Activated T-cell treated with anti-CD3 and anti-CD28 coated beads for 1 hour (primary cell): ENCODE data around the gene STKLD1.
"Not testable (repeated sequence)": the region's sequence is repeated elsewhere in the genome, so short reads cannot be mapped to it uniquely, and the experiment has no call there.

Source experiments
- DNase-seq: peaks from one replicate; pipeline ENCODE4 v3.0.0-alpha.2; 2020; ENCODE audit warnings: low read depth

STKLD1 gene

DNA sequence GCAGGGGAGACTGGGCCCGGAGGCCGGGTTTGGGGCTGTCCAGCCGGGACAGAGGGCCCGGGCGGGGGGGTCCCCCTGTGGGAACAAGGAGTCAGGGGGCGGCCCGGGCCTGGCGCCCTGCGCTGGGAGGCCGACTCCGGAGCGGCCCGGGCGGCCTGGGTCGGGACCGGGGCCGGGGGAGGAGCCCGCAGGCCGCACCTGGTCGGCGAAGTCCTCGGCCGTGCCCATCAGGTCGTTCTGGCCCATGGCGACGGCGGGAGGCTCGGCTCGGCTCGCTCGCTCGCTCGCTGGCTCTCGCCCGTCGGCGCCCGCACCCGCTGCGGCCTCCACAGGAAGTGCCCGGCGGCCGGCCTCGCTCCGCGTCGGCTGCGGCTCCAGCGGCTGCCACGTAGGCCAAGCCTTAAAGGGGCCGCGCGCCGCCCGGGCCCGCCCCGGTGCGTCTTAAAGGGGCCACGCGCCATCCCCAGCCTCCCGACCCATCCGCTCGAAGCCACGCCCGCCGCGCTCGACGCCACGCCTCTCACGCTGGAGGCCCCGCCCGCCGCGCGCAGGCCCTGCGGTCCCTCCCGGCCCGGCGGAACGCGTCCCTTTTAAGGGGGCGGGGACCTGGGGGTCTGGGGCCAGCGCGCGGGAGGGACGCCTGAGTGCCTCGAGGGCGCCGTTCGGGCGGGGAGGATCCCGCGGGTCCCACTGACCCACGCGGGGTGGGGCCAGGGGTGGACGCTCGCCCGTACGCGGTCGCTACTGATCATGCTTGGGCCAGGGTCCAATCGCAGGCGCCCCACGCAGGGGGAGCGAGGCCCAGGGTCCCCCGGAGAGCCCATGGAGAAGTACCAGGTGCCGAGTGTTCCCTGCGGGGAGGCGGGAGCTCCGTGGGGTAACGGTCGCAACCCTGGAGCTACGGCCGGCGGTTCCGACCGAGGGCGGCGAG is at the start of gene STKLD1, which contains the start of gene SURF4:
Gene STKLD1 (plus strand): TSS at position 643 of the 931 bp plus-strand sequence. CDS start 108 bp downstream, at position 751.
Gene SURF4 (minus strand): TSS at position 337 of the 931 bp plus-strand sequence. CDS start 91 bp downstream, at position 246.
- DNase-seq = peak; percentile 92

DNA sequence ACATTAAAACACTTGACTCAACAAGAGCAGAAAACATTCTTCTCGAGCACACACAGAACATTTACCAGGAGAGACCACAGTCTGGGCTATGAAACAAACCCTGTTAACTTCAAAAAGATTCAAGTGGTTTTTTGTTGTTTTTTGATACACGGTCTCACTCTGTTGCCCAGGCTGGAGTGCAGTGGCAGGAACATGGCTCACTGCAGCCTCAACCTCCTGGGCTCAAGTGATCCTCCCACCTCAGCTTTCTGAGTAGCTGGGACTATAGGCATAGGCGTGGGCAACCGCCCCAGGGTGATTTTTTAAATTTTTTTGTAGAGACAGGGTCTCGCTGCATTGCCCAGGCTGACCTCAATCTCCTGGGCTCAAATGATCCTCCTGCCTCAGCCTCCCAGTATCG is 49.1 kb upstream of the STKLD1 start:
- DNase-seq = not testable (repeated sequence)

DNA sequence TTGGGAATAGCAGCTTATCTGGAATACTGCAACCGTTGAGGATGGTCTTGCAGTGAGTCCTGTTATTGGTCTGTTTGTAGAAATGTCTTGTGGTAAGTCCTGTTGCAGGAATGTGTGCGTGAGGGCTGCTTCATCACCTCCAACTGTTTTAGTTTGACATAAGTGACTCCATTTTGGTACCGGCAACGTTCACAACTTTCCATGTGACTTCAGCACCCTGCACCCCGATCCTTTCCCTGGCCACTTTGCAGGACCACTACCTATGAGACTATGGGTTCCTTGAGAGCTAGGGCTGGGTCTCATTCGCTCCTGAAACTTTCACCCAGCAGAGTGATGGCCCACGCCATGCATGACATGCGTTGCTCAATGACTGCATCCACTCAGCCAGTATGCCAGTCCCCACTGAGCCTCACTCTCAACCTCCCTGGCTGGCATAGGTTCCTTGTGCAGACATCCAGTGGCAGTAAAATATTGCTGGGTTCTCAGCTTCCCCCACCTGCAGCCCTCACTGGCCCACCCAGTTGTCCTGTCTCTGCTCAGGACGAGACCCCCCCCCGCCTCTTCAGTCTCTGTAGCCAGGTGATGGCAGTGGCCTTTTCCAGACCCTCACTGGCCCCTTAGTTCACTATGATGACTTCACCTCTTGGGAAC is 48.2 kb upstream of the STKLD1 start:
- no peak for DNase-seq

DNA sequence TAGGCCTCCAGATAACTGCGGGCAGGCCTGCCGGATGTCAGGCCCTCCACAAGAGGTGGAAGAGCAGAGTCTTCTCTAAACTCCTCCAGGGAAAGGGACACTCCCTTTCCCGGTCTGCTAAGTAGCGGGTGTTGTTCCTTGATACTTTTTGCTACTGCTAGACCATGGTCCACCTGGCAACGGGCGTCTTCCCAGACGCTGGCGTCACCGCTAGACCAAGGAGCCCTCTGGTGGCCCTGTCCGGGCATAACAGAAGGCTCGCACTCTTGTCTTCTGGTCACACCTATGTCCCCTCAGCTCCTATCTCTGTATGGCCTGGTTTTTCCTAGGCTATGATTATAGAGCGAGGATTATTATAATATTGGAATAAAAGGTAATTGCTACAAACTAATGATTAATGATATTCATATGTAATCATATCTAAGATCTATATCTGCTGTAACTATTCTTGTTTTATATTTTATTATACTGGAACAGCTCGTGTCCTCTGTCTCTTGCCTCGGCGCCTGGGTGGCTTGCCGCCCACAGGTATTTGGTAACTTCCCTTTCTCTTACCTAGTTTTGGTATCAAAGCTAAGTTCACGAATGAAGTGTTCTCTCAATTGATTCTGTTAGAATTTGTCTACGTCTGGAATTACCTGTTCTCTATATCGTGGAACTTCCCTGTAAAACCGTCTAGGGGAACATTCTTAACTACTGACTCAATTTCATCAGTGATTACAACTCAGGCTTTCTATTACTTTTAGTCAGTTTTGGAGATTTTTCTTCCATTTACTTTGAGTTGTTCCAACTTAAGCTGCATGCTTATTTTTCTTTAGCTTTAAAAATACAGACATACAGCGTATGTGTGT is 46.6 kb upstream of the STKLD1 start:
- DNase-seq = not testable (repeated sequence)

DNA sequence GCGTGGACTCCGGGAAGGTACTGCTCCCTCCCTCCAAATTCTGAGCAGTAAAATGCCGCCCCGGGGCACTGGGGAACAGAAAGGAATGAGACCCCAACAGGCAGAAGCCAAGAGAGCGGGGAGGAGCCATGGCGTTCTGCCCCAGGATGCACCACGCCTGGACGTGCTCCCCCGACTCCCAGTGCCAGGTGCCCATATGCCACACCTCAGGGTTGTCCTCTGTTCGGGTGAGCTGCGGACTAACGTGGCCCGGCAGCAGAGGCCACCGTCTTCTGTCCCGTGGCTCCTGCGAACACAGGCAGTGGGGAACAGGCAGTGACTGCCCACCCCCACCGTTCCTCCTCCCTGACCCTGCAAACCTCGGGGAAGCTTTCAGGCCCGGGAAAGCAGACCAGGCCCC is 44.9 kb upstream of the STKLD1 start:
- no peak for DNase-seq

DNA sequence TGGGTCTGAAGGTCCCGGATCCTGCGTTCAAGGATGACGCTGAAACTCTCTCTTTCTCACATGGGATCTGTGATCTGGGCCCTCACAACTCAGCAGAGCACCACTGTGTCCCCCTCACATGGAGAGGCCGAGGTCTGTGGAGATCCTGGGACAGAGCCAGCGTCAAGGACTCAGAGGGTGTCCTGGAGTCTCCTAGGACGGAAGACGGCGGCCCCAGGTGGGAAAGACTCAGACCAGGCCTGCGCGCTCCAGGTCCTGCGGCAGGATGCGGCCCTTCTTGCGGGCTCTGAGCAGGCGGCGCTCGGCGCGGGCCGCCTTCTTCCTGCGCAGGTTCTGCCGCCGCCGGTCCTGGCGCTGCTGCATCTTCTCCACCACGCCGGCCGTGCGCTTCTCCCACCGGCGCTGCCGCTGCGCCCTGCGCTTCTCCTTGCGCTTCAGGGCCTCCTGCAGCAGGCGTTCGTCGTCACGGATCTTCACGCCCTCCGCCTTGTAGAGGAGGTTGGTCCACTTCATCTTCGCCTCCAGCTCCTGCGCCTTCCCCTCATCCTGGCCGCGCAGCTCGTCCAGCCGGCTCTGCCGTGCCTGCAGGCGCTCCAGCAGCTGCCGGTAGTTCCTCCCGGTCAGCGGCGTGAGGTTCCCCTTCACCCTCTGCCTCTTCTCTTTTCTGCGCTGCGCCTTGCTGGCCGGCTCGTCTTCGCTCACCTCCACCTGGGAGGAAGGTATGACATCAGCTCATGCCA is 44.4 kb upstream of the STKLD1 start:
- DNase-seq = no peak

DNA sequence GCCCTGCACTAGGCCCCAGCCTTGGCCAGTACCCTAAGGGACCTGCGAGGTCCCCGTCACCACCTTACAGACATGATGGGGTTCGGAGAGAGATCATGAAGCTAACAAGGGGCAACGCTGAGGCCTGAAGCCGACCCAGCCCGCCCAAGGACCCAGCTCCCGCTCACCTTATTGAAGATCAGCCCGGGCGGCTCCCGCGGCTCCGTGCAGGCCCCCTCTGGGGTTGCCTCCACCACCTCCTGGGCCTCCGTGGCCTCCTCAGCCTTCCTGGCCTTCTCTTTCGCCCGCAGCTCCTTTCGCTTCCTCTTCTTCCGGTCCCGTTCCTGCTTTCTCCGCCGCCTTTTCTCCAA is 43.8 kb upstream of the STKLD1 start:
- DNase-seq = no peak

DNA sequence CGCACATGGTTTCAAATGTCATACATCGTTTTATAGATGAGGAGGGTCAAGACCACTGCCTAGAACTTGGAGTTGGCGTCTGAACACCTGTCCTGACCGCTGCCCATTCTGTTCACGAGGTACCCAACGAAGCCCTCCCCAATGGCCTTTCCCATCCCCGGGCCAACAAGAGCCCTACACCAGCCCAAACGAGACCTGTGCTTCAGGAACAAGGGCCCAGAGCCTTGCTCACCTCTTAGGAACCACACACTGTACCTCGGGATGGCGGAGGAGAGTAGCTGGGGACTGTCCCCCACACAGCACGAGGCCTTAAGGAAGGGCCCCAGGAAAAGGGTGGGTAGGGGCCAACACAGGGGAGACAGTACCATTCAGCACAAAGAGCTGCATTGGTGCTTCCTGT is 43.2 kb upstream of the STKLD1 start:
- no peak for DNase-seq

DNA sequence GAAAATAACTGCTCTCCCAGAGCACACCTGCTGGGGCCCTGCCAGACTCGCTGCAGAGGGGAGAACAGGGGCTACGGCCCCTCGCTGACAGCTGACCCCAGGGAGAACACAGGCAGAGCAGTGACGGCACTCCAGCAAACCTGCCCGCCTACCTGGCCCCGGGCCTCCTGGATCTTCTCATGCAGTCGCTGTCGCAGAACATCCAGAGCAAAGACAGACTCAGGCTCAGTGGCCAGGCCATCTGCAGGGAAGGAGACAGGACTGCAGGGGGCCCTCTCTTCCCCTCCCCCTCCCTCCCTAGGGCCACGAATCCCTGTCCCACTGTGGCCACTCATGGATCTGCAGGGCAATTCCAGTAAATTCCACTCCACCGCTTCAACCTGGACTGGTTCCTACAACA is 42.6 kb upstream of the STKLD1 start:
- DNase-seq = no peak

DNA sequence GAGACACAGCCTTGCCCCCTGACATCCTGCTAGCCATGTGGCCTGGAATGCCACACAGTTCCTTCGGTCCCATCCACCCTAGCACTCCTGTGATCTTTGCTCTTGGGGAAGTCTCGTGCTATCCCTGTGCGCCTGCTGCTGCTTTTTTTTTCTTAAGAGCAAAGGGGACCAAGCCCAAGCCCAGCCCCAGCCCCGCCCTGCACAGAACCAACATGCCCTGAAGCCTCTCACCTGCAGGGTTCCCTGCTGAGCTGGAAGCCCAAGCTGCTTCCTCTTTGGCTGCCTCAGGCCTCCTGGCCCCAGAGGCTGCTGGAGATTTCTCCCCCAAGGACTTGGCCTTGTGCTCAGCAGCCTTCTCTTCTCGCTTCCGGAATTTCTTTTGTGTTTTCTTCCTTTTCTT is 42.0 kb upstream of the STKLD1 start:
- no peak for DNase-seq

DNA sequence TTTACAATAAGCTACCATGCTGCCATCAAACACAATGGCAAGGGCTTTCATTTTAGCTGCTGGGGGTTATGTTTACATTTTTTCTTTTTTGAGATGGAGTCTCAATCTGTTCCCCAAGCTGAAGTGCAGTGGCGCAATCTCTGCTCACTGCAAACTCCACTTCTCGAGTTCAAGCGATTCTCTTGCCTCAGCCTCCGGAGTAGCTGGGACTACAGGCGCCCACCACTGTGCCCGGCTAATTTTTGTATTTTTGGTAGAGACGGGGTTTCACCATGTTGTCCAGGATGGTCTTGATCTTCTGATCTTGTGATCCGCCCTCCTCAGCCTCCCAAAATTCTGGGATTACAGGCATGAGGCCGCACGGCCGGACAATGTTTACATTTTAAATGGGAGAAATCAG is 41.3 kb upstream of the STKLD1 start:
- DNase-seq = not testable (repeated sequence)

DNA sequence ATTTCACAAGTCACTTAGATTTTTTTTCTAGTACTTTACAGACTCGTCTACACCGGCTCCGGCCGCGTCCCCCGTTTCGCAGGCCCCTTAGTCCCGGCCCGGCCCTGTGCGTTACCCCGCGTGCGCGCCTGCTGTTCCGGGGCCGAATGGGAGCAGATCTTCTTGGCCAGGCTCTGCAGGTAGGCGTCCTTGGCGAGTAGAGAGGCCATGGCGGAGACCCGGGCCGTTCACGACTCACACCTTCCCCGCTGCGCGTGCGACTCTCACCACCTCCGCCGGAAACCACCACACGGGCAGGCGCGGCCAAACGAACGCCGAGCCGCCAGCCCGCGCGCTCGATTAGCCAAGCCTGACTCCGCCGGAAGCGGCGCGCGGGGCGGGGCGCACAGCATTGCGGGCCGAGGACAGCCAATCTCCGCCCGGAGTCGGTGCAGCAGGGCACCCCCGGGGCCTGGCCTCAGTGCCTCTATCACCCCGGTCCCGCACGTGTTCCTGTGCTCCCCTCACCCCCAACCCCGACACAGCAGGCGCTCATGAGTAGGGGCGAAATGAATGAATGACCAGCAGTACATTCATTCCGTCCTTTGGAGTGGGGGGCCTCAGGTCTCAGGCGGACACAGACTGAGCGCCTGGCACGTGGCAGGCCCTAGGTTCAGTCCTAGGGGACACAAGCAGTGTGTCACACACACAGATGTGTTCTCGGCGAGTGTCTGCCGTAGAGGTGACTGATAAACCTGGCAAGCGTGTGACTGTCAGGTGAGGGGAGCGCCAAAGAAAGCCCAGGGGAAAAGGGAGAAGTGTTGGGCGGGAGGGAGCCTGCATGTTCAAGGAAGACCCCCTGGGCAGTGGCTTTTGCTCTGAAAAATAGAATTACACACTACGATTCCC is 40.0 kb upstream of the STKLD1 start, which contains the start of gene SURF6:
Gene SURF6 (minus strand): TSS at position 265 of the 888 bp plus-strand sequence. CDS start 56 bp downstream, at position 209.
- DNase-seq = peak; percentile 93

DNA sequence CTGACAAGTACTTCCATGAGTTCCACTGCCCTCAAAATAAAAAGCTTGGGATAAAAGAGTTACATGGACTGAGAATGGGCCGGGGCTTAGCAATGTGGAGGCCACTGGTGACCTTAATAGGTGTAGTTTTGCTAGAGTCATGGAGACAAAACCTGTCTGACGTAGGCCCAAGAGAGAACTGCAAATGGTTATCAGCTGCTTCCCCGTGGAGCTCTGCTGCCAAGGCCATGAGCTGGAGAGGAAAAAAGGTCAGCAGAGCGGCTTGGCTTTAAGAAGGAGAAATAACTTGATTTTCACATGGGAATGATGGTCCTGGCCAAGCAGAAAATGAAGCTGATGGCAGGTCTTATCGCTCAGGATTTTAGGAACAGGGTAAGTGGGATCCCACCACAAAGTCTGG is 36.5 kb upstream of the STKLD1 start:
- DNase-seq = no peak

DNA sequence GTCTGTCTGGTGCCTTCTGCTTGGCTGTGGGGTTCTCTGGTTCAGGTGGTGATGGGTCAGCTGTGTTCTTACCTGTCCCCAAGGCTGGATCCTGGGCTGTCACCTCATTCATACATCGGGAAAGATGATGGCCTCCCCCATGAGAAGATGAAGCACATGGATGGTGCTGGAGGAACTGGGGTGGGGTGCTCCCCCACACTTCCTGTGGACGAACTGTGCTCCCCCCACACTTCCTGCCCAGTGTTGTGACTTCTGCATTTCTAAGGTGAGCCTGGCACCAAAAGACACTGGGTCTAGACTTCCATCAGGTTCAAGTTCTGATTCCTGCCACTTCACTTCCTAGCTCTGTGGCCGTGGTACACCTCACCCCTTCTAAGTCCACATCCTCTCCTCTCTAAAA is 35.9 kb upstream of the STKLD1 start:
- no peak for DNase-seq

DNA sequence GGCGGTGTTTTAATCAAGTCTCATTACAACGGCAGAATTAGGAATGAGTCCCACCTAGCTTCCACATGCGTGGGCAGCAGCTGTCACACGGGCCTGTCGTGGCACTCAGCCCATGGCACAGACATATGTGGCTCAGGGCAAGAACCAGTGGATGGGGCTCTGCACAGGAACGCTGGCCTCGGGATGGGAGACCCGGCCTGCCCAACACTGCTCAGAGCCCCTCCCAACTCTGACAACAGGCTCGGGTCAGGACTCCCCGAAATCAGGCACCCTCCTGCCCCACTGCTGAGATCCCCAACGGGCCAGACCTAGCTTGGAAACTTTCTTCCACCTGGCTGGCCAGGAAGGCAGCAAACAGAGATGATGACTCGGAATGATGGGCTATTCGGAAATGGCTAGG is 35.2 kb upstream of the STKLD1 start:
- DNase-seq = no peak

DNA sequence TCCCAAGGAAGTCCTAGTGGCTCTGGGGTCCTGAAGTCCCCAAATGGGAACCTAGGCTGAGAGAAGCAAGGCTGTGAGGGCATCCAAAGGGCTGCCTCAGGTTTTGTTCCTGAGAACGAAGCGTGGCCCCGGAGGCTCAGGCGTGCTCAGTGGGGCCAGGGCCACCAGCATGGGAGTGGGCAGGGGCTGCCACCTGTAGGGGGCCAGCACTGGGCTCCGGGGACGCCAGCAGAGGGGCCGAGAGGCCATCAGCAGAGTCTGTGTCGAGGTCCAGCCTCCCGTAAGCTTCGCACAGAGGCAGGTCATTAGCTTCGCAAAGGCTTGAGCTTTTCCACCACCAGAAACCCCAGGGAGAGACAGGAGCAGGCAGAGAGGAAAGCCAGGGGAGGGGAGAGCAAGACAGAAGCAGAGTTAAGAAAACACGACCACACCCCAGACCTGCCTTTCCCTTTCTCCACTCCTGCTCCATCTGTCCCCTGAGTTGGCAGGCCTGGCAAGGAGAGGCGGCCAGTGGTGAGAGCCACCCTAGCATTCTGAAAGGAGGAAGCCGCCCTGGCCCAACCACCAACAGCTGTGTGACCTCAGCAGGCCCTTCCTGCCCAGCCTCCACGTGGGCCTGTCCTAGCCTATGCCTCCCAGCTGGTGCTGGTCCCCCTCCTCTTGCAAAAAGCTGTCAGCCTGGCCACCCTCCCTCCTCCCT is 34.6 kb upstream of the STKLD1 start:
- no peak for DNase-seq

DNA sequence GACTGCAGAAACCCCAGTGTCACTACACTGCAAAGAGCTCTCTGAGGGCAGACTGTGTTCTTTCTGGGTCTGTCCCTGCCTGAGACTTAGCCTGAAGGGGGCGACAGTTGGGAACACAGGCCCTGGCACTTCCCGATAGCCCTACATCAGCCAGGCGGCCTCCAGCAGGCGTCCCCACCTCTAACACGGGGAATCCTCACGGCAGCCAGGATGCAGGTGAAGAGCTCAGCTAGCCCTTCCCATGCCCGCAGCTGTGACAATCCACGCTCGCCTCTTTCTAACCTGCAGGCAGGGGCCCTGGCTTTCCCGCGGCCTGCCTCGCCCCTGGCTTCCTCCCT is 34.1 kb upstream of the STKLD1 start:
- DNase-seq = no peak

DNA sequence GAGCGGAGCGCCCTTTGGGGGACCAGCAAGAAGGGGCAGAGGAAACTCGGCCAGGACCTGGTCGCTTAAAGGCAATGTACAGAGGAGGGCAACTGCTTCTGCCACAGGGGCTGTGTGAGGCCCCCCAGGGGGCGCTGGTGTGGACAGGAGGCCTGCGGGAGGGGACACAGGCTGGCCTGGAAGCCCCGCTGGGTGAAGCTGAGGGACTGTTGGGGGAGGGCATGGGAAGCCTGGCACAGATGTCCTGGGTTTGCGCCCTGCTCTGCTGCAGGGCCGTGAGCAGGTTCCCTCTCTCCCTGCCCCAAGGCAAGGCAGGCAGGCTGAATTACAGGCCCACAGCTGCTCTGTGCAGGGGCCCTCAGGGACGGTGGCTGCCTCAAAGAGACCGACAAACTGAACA is 33.6 kb upstream of the STKLD1 start:
- DNase-seq = no peak

DNA sequence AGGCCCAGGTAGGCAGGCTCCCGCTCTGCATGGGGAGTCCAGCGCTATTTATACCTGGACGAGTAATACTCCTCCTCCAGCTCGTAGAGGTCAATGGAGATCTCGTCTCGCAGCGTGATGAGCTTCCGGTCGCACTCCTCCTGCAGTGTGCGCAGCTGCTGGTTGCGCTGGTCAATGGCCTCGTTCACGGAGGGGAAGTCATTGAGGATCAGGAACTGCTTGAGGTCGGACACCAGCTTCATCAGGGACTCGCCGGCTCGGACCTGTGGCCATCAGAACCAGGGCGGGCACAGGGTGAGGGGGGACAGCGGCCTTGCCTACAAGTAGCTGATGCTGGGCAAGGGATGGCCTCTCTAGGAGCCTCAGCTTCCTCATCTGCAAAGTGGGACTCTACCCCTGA is 32.1 kb upstream of the STKLD1 start:
- DNase-seq = no peak

DNA sequence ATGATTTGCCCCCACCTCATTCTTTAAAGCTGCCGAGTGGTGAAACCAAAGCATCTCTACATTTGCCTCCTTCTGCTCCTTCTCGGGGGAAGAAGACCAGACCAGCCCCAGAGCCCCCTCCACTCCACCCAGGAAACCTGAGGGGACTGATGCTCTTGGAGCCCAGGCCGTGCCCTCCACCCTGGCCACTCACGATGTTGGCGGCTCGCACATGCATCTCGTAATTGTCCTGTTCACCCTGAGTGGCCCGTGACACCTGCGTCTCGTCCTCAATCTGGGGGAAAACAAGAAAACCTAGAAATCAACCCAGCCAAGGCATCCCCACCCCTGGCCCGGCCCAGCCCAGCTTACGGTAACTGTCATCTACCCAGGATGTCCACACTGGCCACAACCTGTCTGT is 31.2 kb upstream of the STKLD1 start:
- no peak for DNase-seq
